Right lung (tissue), 5 donors: ENCODE results near the gene HAP1. TPM values are rescaled to one million over a fixed set of nuclear protein-coding genes. Genes with fewer than 3 reads are reported as not detected.

Source experiments
- polyA plus RNA-seq, 5 donors: library from polyadenylated mRNA; unstranded; fragments of 120-200 nt; gene quantifications; one replicate each; pipeline versions ENCODE4 v1.2.1 to v1.2.3, GENCODE V29; 2013; ENCODE audit warnings: inconsistent platforms in 1 of 5, low replicate concordance in 1 of 5; ENCODE audit not compliant: insufficient read length in 5 of 5, insufficient read depth in 1 of 5

The HAP1 gene
- polyA plus RNA-seq, 5 donors = 0.18 to 0.60 (median 0.49) TPM

Other genes starting within 250 kb of the HAP1 start
- not detected for gene KRT36, start 244.7 kb downstream of the HAP1 start, polyA plus RNA-seq
- under 1 TPM; 0.19 to 0.58 (median 0.38) TPM for gene KRT13, start 229.0 kb downstream of the HAP1 start, polyA plus RNA-seq
- 1 to 10 TPM; 1.0 to 2.8 (median 2.3) TPM for gene KRT15, start 215.8 kb downstream of the HAP1 start, polyA plus RNA-seq
- 100 to 1,000 TPM in 4 of 5 donors, 10 to 100 TPM in 1; 91.6 to 190 (median 122) TPM for gene KRT19, start 206.3 kb downstream of the HAP1 start, polyA plus RNA-seq
- gene KRT9, start 162.6 kb downstream of the HAP1 start, polyA plus RNA-seq = not detected
- gene KRT14, start 147.7 kb downstream of the HAP1 start, polyA plus RNA-seq = 1 to 10 TPM in 2 of 5 donors, under 1 TPM in 3; 0.55 to 2.1 (median 0.87) TPM
- gene KRT16, start 121.9 kb downstream of the HAP1 start, polyA plus RNA-seq = not detected
- 10 to 100 TPM in 2 of 5 donors, 1 to 10 TPM in 3; 2.6 to 12.1 (median 5.5) TPM for gene KRT17, start 110.1 kb downstream of the HAP1 start, polyA plus RNA-seq
- 100 to 1,000 TPM; 648 to 772 (median 688) TPM for gene EIF1, start 45.8 kb downstream of the HAP1 start, polyA plus RNA-seq
- not detected for gene GAST, start 22.3 kb downstream of the HAP1 start, polyA plus RNA-seq
- gene JUP, start 52.1 kb upstream of the HAP1 start, polyA plus RNA-seq = 100 to 1,000 TPM in 3 of 5 donors, 10 to 100 TPM in 2; 81.3 to 137 (median 103) TPM
- gene P3H4, start 77.3 kb upstream of the HAP1 start, polyA plus RNA-seq = 10 to 100 TPM; 23.9 to 46.8 (median 32.1) TPM
- gene FKBP10, start 78.4 kb upstream of the HAP1 start, polyA plus RNA-seq = 100 to 1,000 TPM; 108 to 162 (median 140) TPM
- gene NT5C3B, start 101.6 kb upstream of the HAP1 start, polyA plus RNA-seq = 100 to 1,000 TPM in 3 of 5 donors, 10 to 100 TPM in 2; 86.8 to 105 (median 103) TPM
- gene KLHL10, start 103.2 kb upstream of the HAP1 start, polyA plus RNA-seq = under 1 TPM in 4 of 5 donors, not detected in 1; 0.14 to 0.28 (median 0.24) TPM
- 10 to 100 TPM in 1 of 5 donors, 1 to 10 TPM in 4; 6.2 to 10.7 (median 9.4) TPM for gene KLHL11, start 130.8 kb upstream of the HAP1 start, polyA plus RNA-seq
- 10 to 100 TPM; 69.8 to 87.7 (median 72.1) TPM for gene ACLY, start 184.3 kb upstream of the HAP1 start, polyA plus RNA-seq
- 1 to 10 TPM; 3.8 to 8.8 (median 6.0) TPM for gene ODAD4, start 196.0 kb upstream of the HAP1 start, polyA plus RNA-seq
- gene CNP, start 232.2 kb upstream of the HAP1 start, polyA plus RNA-seq = 10 to 100 TPM; 49.6 to 78.5 (median 55.9) TPM